PC-3 (cell line): ENCODE measurements around the gene THSD7A.

Experiments
- CTCF ChIP-seq: fragments of 300-600 bp; sonication (generic); conservative IDR thresholded peaks from 2 replicates; pipeline ENCODE4 v1.5.1; 2017; ENCODE audit warnings: antibody characterized with exemption, low read depth, mild to moderate bottlenecking, low read length
- EZH2 ChIP-seq: fragments of 300-600 bp; sonication (generic); IDR thresholded peaks from one replicate; pipeline ENCODE4 v1.6.1; 2017; ENCODE audit warnings: antibody characterized with exemption, mild to moderate bottlenecking, low read length; ENCODE audit not compliant: unreplicated experiment

- TF ChIP-seq EZH2, result no peak
- TF ChIP-seq CTCF, result no peak
Measured at GRCh38 chr7:11701829-11702560, 130.0 kb downstream of the THSD7A start.
